Stomach (tissue), 4 donors: ENCODE data around the gene RGMB.
"Not testable (repeated sequence)": the region's sequence is repeated elsewhere in the genome, so short reads cannot be mapped to it uniquely, and the experiment has no call there.

Source experiments
- CTCF ChIP-seq, 7 experiments: fragments of 450-650 bp in 4 of 7; fragments of 200-600 bp in 3 of 7; sonication (generic) in 3 of 7; IDR thresholded peaks; one replicate each; pipeline ENCODE4 v1.5.1; 2016 to 2019; ENCODE audit warnings: antibody characterized with exemption in 7 of 7, control low read depth in 2 of 7, mild to moderate bottlenecking in 1 of 7
- EP300 ChIP-seq: sonication (generic); formaldehyde crosslinking; IDR thresholded peaks from one replicate; pipeline ENCODE4 v1.6.1; 2017; ENCODE audit warnings: antibody characterized with exemption
- POLR2A ChIP-seq, 4 donors: fragments of 450-650 bp; IDR thresholded peaks; one replicate each; pipeline ENCODE4 v1.6.1; 2016; ENCODE audit warnings: antibody characterized with exemption in 4 of 4, control low read depth in 2 of 4, mild to moderate bottlenecking in 1 of 4, moderate library complexity in 1 of 4

GRCh38 chr5:98737441-98737840, 36.0 kb upstream of the RGMB start:
- not testable (repeated sequence) for TF ChIP-seq EP300; CTCF (IDR thresholded peaks at IDR 0.05); POLR2A (IDR thresholded peaks at IDR 0.05)
